Upper lobe of left lung (tissue), 6 donors: ENCODE results near the gene SLC35F2. TPM values are rescaled to one million over a fixed set of nuclear protein-coding genes. Genes with fewer than 3 reads are reported as not detected.

Experiments
- ATAC-seq, 2 donors: fragments of 200-7000 bp; cut with Tn5 transposase; one replicate each; pipeline ENCODE4 v1.9.1; 2022; ENCODE audit warnings: mild to moderate bottlenecking in 2 of 2, moderate library complexity in 2 of 2; ENCODE audit not compliant: low FRiP score in 2 of 2
- DNase-seq, 2 donors: peaks; one replicate each; pipeline ENCODE4 v3.0.0-alpha.2; 2019 to 2020
- H3K27ac ChIP-seq, 4 donors: fragments of 200-600 bp; sonication (generic); one replicate each; pipeline ENCODE4 v1.5.1; 2016 to 2019
- H3K27me3 ChIP-seq, 4 donors: fragments of 200-600 bp; sonication (generic); one replicate each; pipeline ENCODE4 v1.5.1; 2017 to 2019
- H3K36me3 ChIP-seq, 4 donors: fragments of 200-600 bp; sonication (generic); one replicate each; pipeline ENCODE4 v1.5.1; 2016 to 2019
- H3K4me1 ChIP-seq, 4 donors: fragments of 200-600 bp; sonication (generic); one replicate each; pipeline ENCODE4 v1.5.1; 2018 to 2019
- H3K4me3 ChIP-seq, 4 donors: fragments of 200-600 bp; sonication (generic); one replicate each; pipeline ENCODE4 v1.5.1; 2017 to 2019; ENCODE audit warnings: mild to moderate bottlenecking in 2 of 4, moderate library complexity in 1 of 4
- H3K9me3 ChIP-seq, 4 donors: fragments of 200-600 bp; sonication (generic); one replicate each; pipeline ENCODE4 v1.5.1; 2018 to 2019
- EP300 ChIP-seq, 4 donors: sonication (generic); formaldehyde crosslinking; IDR thresholded peaks; one replicate each; pipeline ENCODE4 v1.5.1; 2017; ENCODE audit warnings: antibody characterized with exemption in 4 of 4, control low read depth in 2 of 4
- POLR2A ChIP-seq, 4 donors: fragments of 450-650 bp; IDR thresholded peaks; one replicate each; pipeline ENCODE4 v1.5.1; 2016 to 2017; ENCODE audit warnings: antibody characterized with exemption in 4 of 4, mild to moderate bottlenecking in 2 of 4
- POLR2AphosphoS5 ChIP-seq, 2 donors: sonication (generic); formaldehyde crosslinking; IDR thresholded peaks; one replicate each; pipeline ENCODE4 v1.5.1; 2017; ENCODE audit warnings: antibody characterized with exemption in 2 of 2
- WGBS, 2 donors: methylation state at CpG; one replicate each; pipeline ENCODE4 v1.1.5; 2017 to 2018; 5-methylcytosine and 5-hydroxymethylcytosine counted together
- total RNA-seq, 6 donors: library from RNA; depleted of rRNA in 4 of 6; stranded (reverse); fragments of >200 nt in 4 of 6; gene quantifications; one replicate each; pipeline versions ENCODE4 v1.1.0 to v1.2.1, GENCODE V29; 2016 to 2021
- TF ChIP-seq, protein P1 (sequence below), 6 experiments: fragments of 450-650 bp in 4 of 6; fragments of 200-600 bp in 2 of 6; sonication (generic) in 2 of 6; IDR thresholded peaks; one replicate each; pipeline ENCODE4 v1.5.1; 2016 to 2019; ENCODE audit warnings: antibody characterized with exemption in 6 of 6
- donor health status: DM: no; HTN: no; CAD: no; lungs with moderate emphysema.
- donor health status: DM: no; HTN: yes; CAD: no; lungs with severe emphysema.

SLC35F2 gene
- total RNA-seq, 6 donors from 2014 or later = 1.4 to 10.6 (median 5.5) TPM

DNA sequence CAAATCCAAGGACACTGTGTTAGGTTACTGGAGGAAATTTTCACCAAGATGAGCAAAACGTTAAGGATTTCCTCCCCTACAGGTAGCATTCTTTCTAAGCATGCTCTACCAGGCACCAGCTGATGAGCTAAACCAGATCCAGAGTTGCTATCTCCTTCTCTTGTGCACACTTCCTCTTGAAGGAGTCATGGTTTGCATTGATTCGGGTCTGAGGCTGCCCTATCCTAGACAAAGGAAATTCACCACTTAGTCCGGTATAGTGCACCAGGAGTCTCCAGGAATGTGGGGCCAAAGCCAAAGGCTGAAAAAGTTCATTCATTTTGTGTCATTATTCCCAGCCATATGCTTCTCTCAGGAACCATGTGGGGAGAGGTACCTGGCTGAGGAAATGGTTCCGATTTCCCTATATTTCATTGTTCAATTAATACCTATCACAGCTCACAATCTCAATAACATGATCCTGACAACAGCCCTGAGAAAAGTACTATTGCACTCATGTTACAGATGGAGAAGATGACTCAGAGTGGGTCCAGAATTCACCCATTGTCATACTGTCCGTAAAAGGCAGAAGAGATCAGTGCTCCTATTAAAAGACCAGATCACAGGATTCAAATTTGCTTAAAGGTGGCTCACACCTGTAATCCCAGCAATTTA, 39.1 kb downstream of the SLC35F2 start:
- 64 to 70% methylated on average over 5 of the region's 5 CpGs for WGBS, 2 donors
- no peak overlapping the region for H3K4me3 ChIP-seq
- H3K27me3 ChIP-seq = no peaks in the 10 kb centered on the region
- H3K36me3 ChIP-seq = no peaks in the 10 kb centered on the region
- no peaks in the 10 kb centered on the region for H3K4me1 ChIP-seq
- no peak for ATAC-seq
- H3K27ac ChIP-seq = no peak overlapping the region
- H3K9me3 ChIP-seq = no peaks in the 10 kb centered on the region
- no peak for DNase-seq
- TF ChIP-seq POLR2AphosphoS5 (IDR thresholded peaks at IDR 0.05) (no peak), POLR2A (IDR thresholded peaks at IDR 0.05) (no peak), EP300 (IDR thresholded peaks at IDR 0.05) (no peak)
- TF ChIP-seq, protein P1, sequence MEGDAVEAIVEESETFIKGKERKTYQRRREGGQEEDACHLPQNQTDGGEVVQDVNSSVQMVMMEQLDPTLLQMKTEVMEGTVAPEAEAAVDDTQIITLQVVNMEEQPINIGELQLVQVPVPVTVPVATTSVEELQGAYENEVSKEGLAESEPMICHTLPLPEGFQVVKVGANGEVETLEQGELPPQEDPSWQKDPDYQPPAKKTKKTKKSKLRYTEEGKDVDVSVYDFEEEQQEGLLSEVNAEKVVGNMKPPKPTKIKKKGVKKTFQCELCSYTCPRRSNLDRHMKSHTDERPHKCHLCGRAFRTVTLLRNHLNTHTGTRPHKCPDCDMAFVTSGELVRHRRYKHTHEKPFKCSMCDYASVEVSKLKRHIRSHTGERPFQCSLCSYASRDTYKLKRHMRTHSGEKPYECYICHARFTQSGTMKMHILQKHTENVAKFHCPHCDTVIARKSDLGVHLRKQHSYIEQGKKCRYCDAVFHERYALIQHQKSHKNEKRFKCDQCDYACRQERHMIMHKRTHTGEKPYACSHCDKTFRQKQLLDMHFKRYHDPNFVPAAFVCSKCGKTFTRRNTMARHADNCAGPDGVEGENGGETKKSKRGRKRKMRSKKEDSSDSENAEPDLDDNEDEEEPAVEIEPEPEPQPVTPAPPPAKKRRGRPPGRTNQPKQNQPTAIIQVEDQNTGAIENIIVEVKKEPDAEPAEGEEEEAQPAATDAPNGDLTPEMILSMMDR (IDR thresholded peaks at IDR 0.05) = no peak

DNA sequence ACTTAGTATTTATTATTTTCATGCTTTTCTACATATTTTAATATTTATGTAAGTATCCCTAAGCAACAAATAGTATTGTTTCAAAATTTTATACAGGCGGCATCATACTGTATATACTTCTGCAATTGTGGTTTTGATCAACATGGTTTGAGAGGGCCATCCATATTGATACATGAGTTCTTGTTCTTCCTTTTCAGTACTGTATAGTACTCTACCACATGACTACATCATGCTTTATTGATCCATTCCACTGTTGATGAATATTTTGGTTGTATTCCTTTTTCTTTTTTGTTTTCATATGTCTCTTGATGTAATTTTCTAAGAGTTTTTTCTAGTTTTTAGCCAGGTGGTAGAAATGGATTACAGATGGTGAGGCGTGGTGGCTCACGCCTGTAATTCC, 40.1 kb downstream of the SLC35F2 start:
- 94 to 95% methylated on average over 3 of the region's 3 CpGs for WGBS, 2 donors
- Histone ChIP-seq H3K4me1 (no peaks in the 10 kb centered on the region), H3K27me3 (no peaks in the 10 kb centered on the region), H3K27ac (no peak overlapping the region), H3K9me3 (no peaks in the 10 kb centered on the region), H3K4me3 (no peak overlapping the region), H3K36me3 (no peaks in the 10 kb centered on the region)
- DNase-seq = no peak
- TF ChIP-seq POLR2AphosphoS5 (IDR thresholded peaks at IDR 0.05) = no peak
- TF ChIP-seq, protein P1 (IDR thresholded peaks at IDR 0.05) = no peak
- ATAC-seq = no peak

DNA sequence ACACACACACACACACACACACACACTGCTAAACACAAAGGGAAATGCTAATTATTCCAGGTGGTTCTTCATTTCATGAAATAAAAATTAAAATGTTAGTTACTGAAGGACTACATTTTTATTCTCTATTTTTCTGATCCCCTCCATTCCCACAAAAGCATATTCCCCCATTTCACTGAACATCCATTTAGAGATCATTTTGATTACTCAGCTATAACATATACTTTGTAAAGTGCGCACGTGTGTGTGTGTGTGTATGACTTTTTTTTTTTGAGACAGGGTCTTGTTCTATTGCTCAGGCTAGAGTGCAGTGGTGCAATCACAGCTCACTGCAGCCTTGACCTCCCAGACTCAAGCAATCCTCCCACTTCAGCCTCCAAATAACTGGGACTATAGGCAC, 42.6 kb downstream of the SLC35F2 start:
- TF ChIP-seq POLR2A (IDR thresholded peaks at IDR 0.05) (no peak), POLR2AphosphoS5 (IDR thresholded peaks at IDR 0.05) (no peak), EP300 (IDR thresholded peaks at IDR 0.05) (no peak)
- TF ChIP-seq, protein P1 (IDR thresholded peaks at IDR 0.05) = no peak
- WGBS, 2 donors = 91 to 93% methylated on average over 2 of the region's 2 CpGs
- ATAC-seq (no peak), DNase-seq (no peak)
- H3K36me3 ChIP-seq = no peaks in the 10 kb centered on the region
- H3K27me3 ChIP-seq = no peaks in the 10 kb centered on the region
- H3K27ac ChIP-seq = no peak overlapping the region
- no peaks in the 10 kb centered on the region for H3K4me1 ChIP-seq
- no peaks in the 10 kb centered on the region for H3K9me3 ChIP-seq
- H3K4me3 ChIP-seq = no peak overlapping the region

DNA sequence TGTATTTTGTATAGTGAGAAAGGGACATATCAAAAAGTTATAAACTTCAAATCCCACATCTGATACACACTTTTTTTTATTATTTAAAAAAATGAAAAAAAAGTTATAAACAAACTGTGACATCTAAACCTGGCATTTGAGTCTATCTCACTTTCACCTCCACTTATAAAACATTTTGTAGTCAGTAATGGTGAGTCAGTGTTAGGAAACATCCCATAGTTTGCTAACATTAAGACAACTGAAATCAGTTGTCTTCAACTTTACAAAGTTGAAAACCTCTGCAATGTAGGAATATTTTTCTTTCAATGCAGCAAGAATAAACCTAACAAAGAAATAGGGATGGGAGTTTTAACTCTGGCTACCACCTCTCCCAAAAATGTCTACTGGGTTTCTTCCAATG, 47.7 kb downstream of the SLC35F2 start:
- no peak for DNase-seq
- H3K36me3 ChIP-seq = no peaks in the 10 kb centered on the region
- H3K27ac ChIP-seq = no peak overlapping the region
- no peak for TF ChIP-seq POLR2AphosphoS5 (IDR thresholded peaks at IDR 0.05)
- TF ChIP-seq, protein P1 (IDR thresholded peaks at IDR 0.05) = no peak
- no peak for TF ChIP-seq EP300 (IDR thresholded peaks at IDR 0.05)
- no peak for TF ChIP-seq POLR2A (IDR thresholded peaks at IDR 0.05)
- no peaks in the 10 kb centered on the region for H3K9me3 ChIP-seq
- no peak for ATAC-seq
- no peak overlapping the region for H3K4me3 ChIP-seq
- H3K4me1 ChIP-seq = no peaks in the 10 kb centered on the region
- H3K27me3 ChIP-seq = no peaks in the 10 kb centered on the region

DNA sequence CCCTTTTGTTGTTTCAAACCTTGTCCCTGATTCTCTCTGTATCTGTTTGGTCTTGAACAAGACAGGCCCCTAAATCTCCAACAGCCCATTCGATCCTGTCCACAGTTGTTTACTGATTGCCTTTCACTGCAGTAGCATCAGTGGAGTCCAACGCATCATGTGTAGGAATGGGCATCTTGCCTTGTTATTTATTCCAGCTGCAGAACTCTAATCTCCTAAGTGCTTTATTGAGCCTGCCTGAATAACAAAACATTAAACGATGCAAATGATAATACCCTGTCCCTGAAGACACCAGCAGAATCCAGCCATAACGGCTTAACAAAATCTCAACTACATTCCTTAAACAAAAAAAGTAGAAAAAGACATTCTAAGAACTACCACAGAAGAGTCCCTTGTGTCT, 50.1 kb downstream of the SLC35F2 start:
- Histone ChIP-seq H3K27ac (no peak overlapping the region), H3K9me3 (no peaks in the 10 kb centered on the region), H3K27me3 (no peaks in the 10 kb centered on the region), H3K36me3 (no peaks in the 10 kb centered on the region), H3K4me3 (no peak overlapping the region), H3K4me1 (no peaks in the 10 kb centered on the region)
- ATAC-seq (no peak), DNase-seq (no peak)
- TF ChIP-seq, protein P1 (IDR thresholded peaks at IDR 0.05) = no peak
- TF ChIP-seq EP300 (IDR thresholded peaks at IDR 0.05) (no peak), POLR2AphosphoS5 (IDR thresholded peaks at IDR 0.05) (no peak), POLR2A (IDR thresholded peaks at IDR 0.05) (no peak)
- WGBS, 2 donors = 82 to 86% methylated on average over 4 of the region's 4 CpGs
